CD4-positive, alpha-beta memory T cell (primary cell): Measurements from ENCODE around the gene SMIM14. TPM values are rescaled to one million over a fixed set of nuclear protein-coding genes. Genes with fewer than 3 reads are reported as not detected.

Experiments used
- CTCF ChIA-PET: fragments of 350-600 bp; sonication (Branson Sonifier 250); formaldehyde crosslinking; loops from one replicate; lab custom pipeline; 2021; ENCODE audit warnings: inconsistent platforms; ENCODE audit not compliant: partially characterized antibody; lab: Charles Lee
- POLR2A ChIA-PET: fragments of 350-600 bp; sonication (Branson Sonifier 250); formaldehyde crosslinking; loops from one replicate; lab custom pipeline; 2021; ENCODE audit not compliant: partially characterized antibody; lab: Charles Lee
- DNase-seq, 5 donors: peaks; one replicate each; pipeline versions ENCODE4 v3.0.0 to v3.0.0-alpha.2; 2020 to 2022; ENCODE audit warnings: mixed read lengths in 1 of 5
- H3K27ac ChIP-seq: one replicate; pipeline ENCODE4 v1.7.0; 2013; ENCODE audit warnings: low read depth, low read length
- H3K27me3 ChIP-seq: 2 replicates; pipeline ENCODE4 v1.7.0; 2013; ENCODE audit warnings: mild to moderate bottlenecking, low read length, moderate library complexity; ENCODE audit not compliant: insufficient read depth
- H3K36me3 ChIP-seq: 2 replicates; pipeline ENCODE4 v1.7.0; 2013; ENCODE audit warnings: mild to moderate bottlenecking, low read length, moderate library complexity; ENCODE audit not compliant: insufficient read depth
- H3K4me1 ChIP-seq: 2 replicates; pipeline ENCODE4 v1.7.0; 2013; ENCODE audit warnings: mild to moderate bottlenecking, low read length, moderate library complexity; ENCODE audit not compliant: insufficient read depth
- H3K4me3 ChIP-seq, 2 donors: one replicate each; pipeline ENCODE4 v1.7.0; 2013; ENCODE audit warnings: low read length in 2 of 2, mild to moderate bottlenecking in 1 of 2
- H3K9me3 ChIP-seq, 2 donors: one replicate each; pipeline ENCODE4 v1.7.0; 2013; ENCODE audit warnings: low read length in 2 of 2, control low read depth in 1 of 2; ENCODE audit not compliant: control insufficient read depth in 1 of 2
- H3K27ac Mint-ChIP-seq, 7 donors: one replicate each; pipeline ENCODE4 v1.8.0; 2020 to 2021; ENCODE audit warnings: mixed read lengths in 7 of 7, mild to moderate bottlenecking in 6 of 7, inconsistent platforms in 3 of 7, moderate library complexity in 3 of 7
- H3K27me3 Mint-ChIP-seq, 2 donors: one replicate each; pipeline ENCODE4 v1.8.0; 2020 to 2021; ENCODE audit warnings: mixed read lengths in 2 of 2
- H3K36me3 Mint-ChIP-seq, 2 donors: one replicate each; pipeline ENCODE4 v1.8.0; 2020 to 2021; ENCODE audit warnings: mixed read lengths in 2 of 2, inconsistent platforms in 1 of 2, mild to moderate bottlenecking in 1 of 2
- H3K4me1 Mint-ChIP-seq, 4 donors: one replicate each; pipeline ENCODE4 v1.8.0; 2020 to 2021; ENCODE audit warnings: mixed read lengths in 4 of 4, mild to moderate bottlenecking in 1 of 4
- H3K4me3 Mint-ChIP-seq, 8 donors: one replicate each; pipeline ENCODE4 v1.8.0; 2020 to 2021; ENCODE audit warnings: mixed read lengths in 8 of 8, mild to moderate bottlenecking in 7 of 8, moderate library complexity in 6 of 8, inconsistent platforms in 3 of 8
- H3K9me3 Mint-ChIP-seq, 8 donors: one replicate each; pipeline ENCODE4 v1.8.0; 2020 to 2021; ENCODE audit warnings: mixed read lengths in 8 of 8, mild to moderate bottlenecking in 5 of 8, inconsistent platforms in 3 of 8, moderate library complexity in 1 of 8
- intact Hi-C: fragments of 100-400 bp; cut with micrococcal nuclease; formaldehyde crosslinking; loops from one replicate; pipeline ENCODE4 v1.15.1; 2023
- polyA plus RNA-seq, 2 donors: library from polyadenylated mRNA; unstranded; fragments of 300-500 nt; fragmentation: Illumina TruSeq; gene quantifications; one replicate each; pipeline ENCODE4 v1.2.3, GENCODE V29; 2021
- total RNA-seq, 2 experiments: library from RNA; stranded (reverse); gene quantifications; one replicate each; pipeline ENCODE4 v1.2.3, GENCODE V29; 2021

The SMIM14 gene
- total and polyA plus RNA-seq, 4 experiments from 2014 or later: 15.5 to 54.4 (median 28.1) TPM

- Mint-ChIP-seq H3K9me3 (no peaks in the 10 kb centered on the region), H3K27ac (peak overlapping the region in 2 of 7 donors; percentile 24 to 37), H3K4me3 (no peak overlapping the region), H3K36me3 (peaks cover 4 to 11% of the 10 kb centered on the region in 2 donors), H3K4me1 (peaks cover 0 to 10% (median 5%) of the 10 kb centered on the region in 4 donors), H3K27me3 (no peaks in the 10 kb centered on the region)
- CTCF ChIA-PET: no interaction called here
- POLR2A ChIA-PET: no interaction called here
- DNase-seq: no peak
- Histone ChIP-seq H3K9me3 (no peaks in the 10 kb centered on the region), H3K4me1 (peaks cover 4% of the 10 kb centered on the region), H3K4me3 (no peak overlapping the region), H3K27me3 (no peaks in the 10 kb centered on the region), H3K27ac (no peak overlapping the region), H3K36me3 (no peaks in the 10 kb centered on the region)
- intact Hi-C loops: no loop called here
Observed at GRCh38 chr4:39571054-39571453, 67.6 kb downstream of the SMIM14 start.

GRCh38 chr4:39569209-39569608 lies 69.5 kb downstream of the SMIM14 start:
- no peak overlapping the region for H3K4me3 ChIP-seq
- intact Hi-C loops: no loop called here
- CTCF ChIA-PET: no interaction called here

GRCh38 chr4:39568805-39569204 lies 69.9 kb downstream of the SMIM14 start:
- H3K4me3 ChIP-seq: no peak overlapping the region
- no peaks in the 10 kb centered on the region for H3K36me3 ChIP-seq
- ChIA-PET CTCF (no interaction called here), POLR2A (no interaction called here)
- H3K27ac Mint-ChIP-seq: peak overlapping the region in 2 of 7 donors; percentile 58 to 60
- H3K9me3 ChIP-seq: no peaks in the 10 kb centered on the region
- no peak overlapping the region for H3K27ac ChIP-seq
- H3K4me1 ChIP-seq: peaks cover 4% of the 10 kb centered on the region
- peak in 1 of 5 donors; percentile 2 for DNase-seq
- H3K27me3 ChIP-seq: no peaks in the 10 kb centered on the region
- intact Hi-C loops: no loop called here
- H3K27me3 Mint-ChIP-seq: no peaks in the 10 kb centered on the region
- H3K4me3 Mint-ChIP-seq: peak overlapping the region in 6 of 8 donors; percentile 40 to 67 (median 58)
- H3K9me3 Mint-ChIP-seq: no peaks in the 10 kb centered on the region
- peaks cover 11 to 23% of the 10 kb centered on the region in 2 donors for H3K36me3 Mint-ChIP-seq
- peaks cover 0 to 10% (median 6%) of the 10 kb centered on the region in 4 donors for H3K4me1 Mint-ChIP-seq

More at GRCh38 chr4:39569209-39569608, 69.5 kb downstream of the SMIM14 start:
- Histone ChIP-seq H3K27ac (no peak overlapping the region), H3K27me3 (no peaks in the 10 kb centered on the region), H3K9me3 (no peaks in the 10 kb centered on the region), H3K4me1 (peaks cover 4% of the 10 kb centered on the region), H3K36me3 (no peaks in the 10 kb centered on the region)
- Mint-ChIP-seq H3K4me3 (peak overlapping the region in 2 of 8 donors; percentile 56 to 67), H3K27ac (no peak overlapping the region), H3K9me3 (no peaks in the 10 kb centered on the region), H3K27me3 (no peaks in the 10 kb centered on the region), H3K4me1 (peaks cover 0 to 10% (median 6%) of the 10 kb centered on the region in 4 donors), H3K36me3 (peaks cover 11 to 23% of the 10 kb centered on the region in 2 donors)
- no peak for DNase-seq
- POLR2A ChIA-PET: no interaction called here

GRCh38 chr4:39565878-39566600 lies 72.6 kb downstream of the SMIM14 start:
- intact Hi-C loops: no loop called here

GRCh38 chr4:39563346-39563847 lies 75.3 kb downstream of the SMIM14 start:
- ChIA-PET POLR2A (no interaction called here), CTCF (no interaction called here)
- Mint-ChIP-seq H3K4me3 (no peak overlapping the region), H3K27me3 (no peaks in the 10 kb centered on the region), H3K4me1 (peaks cover 0 to 5% (median under 1%) of the 10 kb centered on the region in 4 donors), H3K27ac (peak overlapping the region in 1 of 7 donors; percentile 37), H3K36me3 (peaks cover 15 to 25% of the 10 kb centered on the region in 2 donors), H3K9me3 (no peaks in the 10 kb centered on the region)
- H3K9me3 ChIP-seq: no peaks in the 10 kb centered on the region
- no peak overlapping the region for H3K4me3 ChIP-seq
- no peaks in the 10 kb centered on the region for H3K27me3 ChIP-seq
- no peaks in the 10 kb centered on the region for H3K4me1 ChIP-seq
- no peak overlapping the region for H3K27ac ChIP-seq
- no peak for DNase-seq
- no peaks in the 10 kb centered on the region for H3K36me3 ChIP-seq
- intact Hi-C loops: no loop called here

More at GRCh38 chr4:39565878-39566600, 72.6 kb downstream of the SMIM14 start:
- POLR2A ChIA-PET: no interaction called here
- Mint-ChIP-seq H3K27ac (no peak overlapping the region), H3K27me3 (no peaks in the 10 kb centered on the region), H3K4me3 (no peak overlapping the region), H3K36me3 (peaks cover 10 to 26% of the 10 kb centered on the region in 2 donors), H3K9me3 (no peaks in the 10 kb centered on the region), H3K4me1 (peaks cover 0 to 10% (median 6%) of the 10 kb centered on the region in 4 donors)
- Histone ChIP-seq H3K9me3 (no peaks in the 10 kb centered on the region), H3K4me1 (peaks cover 4% of the 10 kb centered on the region), H3K27ac (no peak overlapping the region), H3K36me3 (no peaks in the 10 kb centered on the region), H3K4me3 (no peak overlapping the region), H3K27me3 (no peaks in the 10 kb centered on the region)
- no peak for DNase-seq
- CTCF ChIA-PET: no interaction called here

GRCh38 chr4:39562792-39563191 lies 75.9 kb downstream of the SMIM14 start:
- intact Hi-C loops: no loop called here
- Histone ChIP-seq H3K4me1 (no peaks in the 10 kb centered on the region), H3K27ac (no peak overlapping the region), H3K27me3 (no peaks in the 10 kb centered on the region), H3K36me3 (no peaks in the 10 kb centered on the region), H3K4me3 (no peak overlapping the region), H3K9me3 (no peaks in the 10 kb centered on the region)
- Mint-ChIP-seq H3K4me3 (no peak overlapping the region), H3K27me3 (no peaks in the 10 kb centered on the region), H3K36me3 (peaks cover 15 to 24% of the 10 kb centered on the region in 2 donors), H3K9me3 (no peaks in the 10 kb centered on the region), H3K4me1 (peaks cover 0 to 3% (median 0%) of the 10 kb centered on the region in 4 donors), H3K27ac (no peak overlapping the region)
- CTCF ChIA-PET: no interaction called here
- no peak for DNase-seq
- POLR2A ChIA-PET: no interaction called here

- intact Hi-C loops: no loop called here
- H3K27ac Mint-ChIP-seq: no peak overlapping the region
- Histone ChIP-seq H3K9me3 (no peaks in the 10 kb centered on the region), H3K36me3 (no peaks in the 10 kb centered on the region), H3K27ac (no peak overlapping the region), H3K4me1 (no peaks in the 10 kb centered on the region), H3K4me3 (no peak overlapping the region), H3K27me3 (no peaks in the 10 kb centered on the region)
- no peak overlapping the region for H3K4me3 Mint-ChIP-seq
- POLR2A ChIA-PET: no interaction called here
- CTCF ChIA-PET: no interaction called here
- H3K27me3 Mint-ChIP-seq: no peaks in the 10 kb centered on the region
- no peaks in the 10 kb centered on the region for H3K9me3 Mint-ChIP-seq
- no peak for DNase-seq
- peaks cover 16% of the 10 kb centered on the region in 2 donors for H3K36me3 Mint-ChIP-seq
- no peaks in the 10 kb centered on the region for H3K4me1 Mint-ChIP-seq
Observed at GRCh38 chr4:39559626-39560025, 79.0 kb downstream of the SMIM14 start.
